Keratinocyte (primary cell): ENCODE results near the gene CA5B. TPM values are rescaled to one million over a fixed set of nuclear protein-coding genes. Genes with fewer than 3 reads are reported as not detected.

Experiments used
- DNase-seq: peaks from one replicate; pipeline ENCODE4 v3.0.0-alpha.2; 2011; ENCODE audit warnings: low read depth, missing footprints, low spot score
- FAIRE-seq: peaks from 2 replicates; lab custom pipeline; 2011; peaks lifted over from hg19 to GRCh38; lab: Jason Lieb, UNC
- H2AFZ ChIP-seq: 2 replicates; pipeline ENCODE4 v1.6.0; 2012; ENCODE audit warnings: low read length, control low read depth, inconsistent platforms; ENCODE audit not compliant: control insufficient read depth
- H3K27ac ChIP-seq: 2 replicates; pipeline ENCODE4 v1.5.1; 2011; ENCODE audit warnings: low read length; ENCODE audit not compliant: control insufficient read depth, insufficient read depth
- H3K27me3 ChIP-seq: 3 replicates; pipeline ENCODE4 v1.6.0; 2011; ENCODE audit warnings: low read length; ENCODE audit not compliant: control insufficient read depth, insufficient read depth; ENCODE audit errors: extremely low read depth
- H3K36me3 ChIP-seq, 2 experiments: 2 replicates in 1 of 2; 3 replicates in 1 of 2; pipeline ENCODE4 v1.5.1; 2011; ENCODE audit warnings: low read length in 2 of 2, mild to moderate bottlenecking in 1 of 2; ENCODE audit not compliant: control insufficient read depth in 2 of 2, insufficient read depth in 2 of 2; ENCODE audit errors: extremely low read depth in 1 of 2
- H3K4me1 ChIP-seq: 3 replicates; pipeline ENCODE4 v1.5.1; 2011; ENCODE audit warnings: low read length; ENCODE audit not compliant: control insufficient read depth, insufficient read depth; ENCODE audit errors: extremely low read depth
- H3K4me2 ChIP-seq: 3 replicates; pipeline ENCODE4 v1.6.0; 2011; ENCODE audit warnings: low read depth, low read length; ENCODE audit not compliant: control insufficient read depth, insufficient read depth; ENCODE audit errors: extremely low read depth
- H3K4me3 ChIP-seq, 3 experiments: fragments of 200-600 bp in 1 of 3; sonication (generic) in 1 of 3; 2 replicates in 2 of 3; 3 replicates in 1 of 3; pipeline ENCODE4 v1.5.1; 2011 to 2016; ENCODE audit warnings: low read length in 3 of 3, mild to moderate bottlenecking in 3 of 3, control low read depth in 2 of 3, inconsistent platforms in 1 of 3, low read depth in 1 of 3, mixed read lengths in 1 of 3, mixed run types in 1 of 3, moderate library complexity in 1 of 3; ENCODE audit not compliant: control insufficient read depth in 2 of 3, insufficient read depth in 2 of 3; ENCODE audit errors: extremely low read depth in 1 of 3
- H3K79me2 ChIP-seq: 2 replicates; pipeline ENCODE4 v1.6.0; 2012; ENCODE audit warnings: low read length; ENCODE audit not compliant: control insufficient read depth, insufficient read depth
- H3K9ac ChIP-seq: 3 replicates; pipeline ENCODE4 v1.6.0; 2011; ENCODE audit warnings: low read length; ENCODE audit not compliant: control insufficient read depth, insufficient read depth; ENCODE audit errors: extremely low read depth
- H3K9me1 ChIP-seq: 3 replicates; pipeline ENCODE4 v1.6.0; 2011; ENCODE audit warnings: low read length; ENCODE audit not compliant: control insufficient read depth, insufficient read depth; ENCODE audit errors: extremely low read depth
- H3K9me3 ChIP-seq: 2 replicates; pipeline ENCODE4 v1.5.1; 2012; ENCODE audit warnings: low read depth, low read length; ENCODE audit not compliant: control insufficient read depth
- H4K20me1 ChIP-seq: 3 replicates; pipeline ENCODE4 v1.6.0; 2011; ENCODE audit warnings: low read length; ENCODE audit not compliant: control insufficient read depth, insufficient read depth; ENCODE audit errors: extremely low read depth
- EZH2 ChIP-seq: IDR thresholded peaks from one replicate; pipeline ENCODE4 v1.6.1; 2012; ENCODE audit warnings: inconsistent platforms, mild to moderate bottlenecking, low read length, moderate library complexity
- dilution Hi-C: fragments of 300-500 bp; cut with MboI; formaldehyde crosslinking; loops from one replicate; pipeline ENCODE4 v1.7.0; 2020; ENCODE audit warnings: low sequenced_read_pairs; ENCODE audit not compliant: extremely low pct_ligation_motif_present
- polyA minus RNA-seq, 3 experiments: library from RNA; depleted of rRNA, polyadenylated mRNA; stranded (reverse); fragments of >200 nt; gene quantifications; 1 replicate in 1 of 3; 2 replicates in 1 of 3; 3 replicates in 1 of 3; pipeline ENCODE4 v1.2.3, GENCODE V29; 2011
- polyA plus RNA-seq, 5 experiments: library from polyadenylated mRNA; depleted of rRNA in 3 of 5; stranded (reverse) in 3 of 5; stranded (forward) in 1 of 5; unstranded in 1 of 5; fragments of >200 nt; gene quantifications; 1 replicate in 1 of 5; 2 replicates in 3 of 5; 3 replicates in 1 of 5; pipeline versions ENCODE4 v1.2.1 to v1.2.3, GENCODE V29; 2011 to 2012; ENCODE audit warnings: missing spikeins in 2 of 5, low read depth in 1 of 5, low replicate concordance in 1 of 5
- TF ChIP-seq, protein P1 (sequence below), 3 experiments: IDR thresholded peaks in 1 of 3; conservative IDR thresholded peaks in 1 of 3; optimal IDR thresholded peaks in 1 of 3; 2 replicates in 2 of 3; 3 replicates in 1 of 3; pipeline versions ENCODE3 to v1.5.1; 2011; ENCODE audit warnings: low read length in 3 of 3, mild to moderate bottlenecking in 3 of 3, moderate library complexity in 2 of 3, control low read depth in 1 of 3, inconsistent platforms in 1 of 3; ENCODE audit not compliant: insufficient read depth in 2 of 3; ENCODE audit errors: extremely low read depth in 1 of 3

The CA5B gene, protein sequence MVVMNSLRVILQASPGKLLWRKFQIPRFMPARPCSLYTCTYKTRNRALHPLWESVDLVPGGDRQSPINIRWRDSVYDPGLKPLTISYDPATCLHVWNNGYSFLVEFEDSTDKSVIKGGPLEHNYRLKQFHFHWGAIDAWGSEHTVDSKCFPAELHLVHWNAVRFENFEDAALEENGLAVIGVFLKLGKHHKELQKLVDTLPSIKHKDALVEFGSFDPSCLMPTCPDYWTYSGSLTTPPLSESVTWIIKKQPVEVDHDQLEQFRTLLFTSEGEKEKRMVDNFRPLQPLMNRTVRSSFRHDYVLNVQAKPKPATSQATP
- polyA plus RNA-seq (4.1 to 6.8 TPM (median 5.2 TPM) in 3 replicates), polyA minus RNA-seq (5.4 to 13.2 TPM (median 11.8 TPM) in 3 replicates)
- 4.4 TPM for polyA plus RNA-seq (2011; ENCODE audit: low read depth)
- polyA plus RNA-seq (2011; cell fraction: cytosol; rRNA removed): 2.9 and 5.0 TPM in 2 replicates
- 5.6 and 6.7 TPM in 2 replicates for polyA plus RNA-seq (2011; cell fraction: nucleus; rRNA removed)
- 2.4 and 4.5 TPM in 2 replicates for polyA plus RNA-seq (2012; ENCODE audit: low replicate concordance)
- 2.3 TPM for polyA minus RNA-seq (2011; cell fraction: cytosol; rRNA and poly(A)+ RNA removed)
- 7.8 and 10.8 TPM in 2 replicates for polyA minus RNA-seq (2011; cell fraction: nucleus; rRNA and poly(A)+ RNA removed)

DNA sequence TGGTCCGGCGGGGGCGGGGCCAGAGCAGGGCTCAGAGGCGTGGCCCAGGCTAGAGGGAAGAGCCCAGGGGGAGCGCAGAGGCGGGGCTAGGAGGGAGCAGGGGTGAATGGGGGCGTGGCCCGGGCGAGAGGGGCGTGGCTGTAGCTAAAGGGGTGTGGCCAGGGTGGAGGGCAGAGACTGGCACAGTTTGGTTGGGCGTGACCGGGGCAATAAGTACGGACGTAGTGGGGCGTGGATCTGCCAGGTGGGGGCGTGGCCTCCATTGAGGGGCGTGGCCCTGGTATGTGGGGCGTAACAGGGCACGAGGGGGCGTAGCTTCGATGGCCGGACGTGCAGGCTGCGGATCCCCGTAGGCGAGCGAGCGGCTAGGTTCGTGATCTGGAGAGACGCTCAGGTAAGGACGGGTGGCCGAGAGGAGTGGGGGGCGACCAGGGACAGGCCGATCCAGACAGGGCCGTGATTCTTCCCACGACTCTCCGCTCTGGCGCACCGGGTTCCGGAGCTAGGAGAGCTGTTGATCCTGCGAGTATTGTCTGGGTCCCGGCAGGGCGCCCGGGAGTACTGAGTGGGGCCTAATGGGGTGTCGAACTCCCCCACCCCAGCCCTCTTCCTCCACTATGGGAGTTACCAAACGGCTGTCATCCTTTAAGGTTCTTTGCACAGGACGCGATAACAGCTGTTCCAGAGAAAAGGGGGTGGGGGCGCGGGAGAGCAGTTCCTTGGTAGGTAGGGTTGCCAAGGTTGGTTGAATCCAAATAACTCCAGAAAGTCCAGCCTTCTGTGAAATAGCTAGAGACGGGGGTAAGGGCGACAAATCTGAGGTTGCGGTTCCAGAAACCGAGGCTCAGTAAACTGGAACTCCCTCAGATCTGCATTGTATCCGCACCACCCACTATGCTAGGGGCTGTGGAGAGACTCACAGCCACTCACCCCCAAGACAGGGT, at the start of gene CA5B:
TSS of gene CA5B (plus strand) at position 312 of the 944 bp plus-strand sequence. CDS start 11,754 bp downstream, outside the sequence.
- Histone ChIP-seq H3K79me2 (no peaks in the 10 kb centered on the region), H3K27ac (peak within 1 kb of the TSS; percentile 55), H3K9me1 (no peaks in the 10 kb centered on the region), H3K4me2 (peak within 1 kb of the TSS; percentile 55), H3K27me3 (no peaks in the 10 kb centered on the region), H2AFZ (peak within 1 kb of the TSS; percentile 83), H3K36me3 (no peaks in the 10 kb centered on the region), H4K20me1 (no peaks in the 10 kb centered on the region), H3K9ac (peak within 1 kb of the TSS; percentile 70), H3K4me1 (peaks cover 20% of the 10 kb centered on the region), H3K9me3 (no peaks in the 10 kb centered on the region), H3K4me3 (peak within 1 kb of the TSS; percentile 51 to 78 (median 61))
- FAIRE-seq (peak; percentile 73), DNase-seq (peak; percentile 91)
- TF ChIP-seq EZH2: no peak
- TF ChIP-seq, protein P1, sequence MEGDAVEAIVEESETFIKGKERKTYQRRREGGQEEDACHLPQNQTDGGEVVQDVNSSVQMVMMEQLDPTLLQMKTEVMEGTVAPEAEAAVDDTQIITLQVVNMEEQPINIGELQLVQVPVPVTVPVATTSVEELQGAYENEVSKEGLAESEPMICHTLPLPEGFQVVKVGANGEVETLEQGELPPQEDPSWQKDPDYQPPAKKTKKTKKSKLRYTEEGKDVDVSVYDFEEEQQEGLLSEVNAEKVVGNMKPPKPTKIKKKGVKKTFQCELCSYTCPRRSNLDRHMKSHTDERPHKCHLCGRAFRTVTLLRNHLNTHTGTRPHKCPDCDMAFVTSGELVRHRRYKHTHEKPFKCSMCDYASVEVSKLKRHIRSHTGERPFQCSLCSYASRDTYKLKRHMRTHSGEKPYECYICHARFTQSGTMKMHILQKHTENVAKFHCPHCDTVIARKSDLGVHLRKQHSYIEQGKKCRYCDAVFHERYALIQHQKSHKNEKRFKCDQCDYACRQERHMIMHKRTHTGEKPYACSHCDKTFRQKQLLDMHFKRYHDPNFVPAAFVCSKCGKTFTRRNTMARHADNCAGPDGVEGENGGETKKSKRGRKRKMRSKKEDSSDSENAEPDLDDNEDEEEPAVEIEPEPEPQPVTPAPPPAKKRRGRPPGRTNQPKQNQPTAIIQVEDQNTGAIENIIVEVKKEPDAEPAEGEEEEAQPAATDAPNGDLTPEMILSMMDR (optimal IDR thresholded peaks at IDR 0.05 in 1 of 3, IDR thresholded peaks at IDR 0.05 in 1 of 3, conservative IDR thresholded peaks at IDR 0.05 in 1 of 3; ENCODE audit: extremely low read depth in 1 of 3, insufficient read depth in 2 of 3, low read length in 3 of 3): no peak
- dilution Hi-C loops: no loop called here

DNA sequence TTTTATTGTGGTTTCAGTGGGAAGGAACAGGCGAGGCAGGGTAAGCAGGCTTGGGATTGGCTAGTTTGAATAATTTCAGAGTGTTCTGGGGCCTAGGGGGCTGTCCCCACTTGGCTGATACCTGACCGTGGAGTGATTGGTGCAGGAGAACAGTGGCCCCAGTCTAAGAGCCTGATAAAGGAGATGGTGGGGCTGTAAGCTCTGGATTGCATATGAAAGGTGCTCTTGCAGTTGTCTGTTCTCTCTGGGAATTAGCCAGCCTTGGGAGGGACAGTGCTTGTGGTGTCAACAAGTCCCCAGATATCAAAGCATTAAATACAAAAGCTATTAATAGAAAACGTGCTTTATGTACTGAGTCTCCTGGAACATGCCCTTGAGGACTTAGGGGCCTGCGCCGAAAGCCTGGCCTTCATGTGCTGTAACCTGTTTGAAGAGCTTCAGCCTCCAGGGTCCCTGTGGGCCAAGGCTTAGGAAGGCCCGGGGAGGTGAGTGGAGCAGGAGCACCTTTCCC, 43.1 kb upstream of the CA5B start:
- Histone ChIP-seq H3K27me3 (no peaks in the 10 kb centered on the region), H3K4me3 (no peak overlapping the region), H3K9ac (no peak overlapping the region), H3K27ac (no peak overlapping the region), H3K4me2 (no peak overlapping the region), H2AFZ (no peak overlapping the region), H3K9me1 (no peaks in the 10 kb centered on the region), H4K20me1 (no peaks in the 10 kb centered on the region), H3K36me3 (peaks cover 14 to 17% of the 10 kb centered on the region in 2 experiments), H3K79me2 (peaks cover 11% of the 10 kb centered on the region), H3K9me3 (no peaks in the 10 kb centered on the region), H3K4me1 (no peaks in the 10 kb centered on the region)
- TF ChIP-seq, protein P1 (optimal IDR thresholded peaks at IDR 0.05 in 1 of 3, IDR thresholded peaks at IDR 0.05 in 1 of 3, conservative IDR thresholded peaks at IDR 0.05 in 1 of 3; ENCODE audit: extremely low read depth in 1 of 3, insufficient read depth in 2 of 3, low read length in 3 of 3): no peak
- no peak for TF ChIP-seq EZH2
- FAIRE-seq: no peak
- no peak for DNase-seq
- dilution Hi-C loops: no loop called here
